ENCODE measurements around the gene CNTNAP5. TPM values are rescaled to one million over a fixed set of nuclear protein-coding genes. Genes with fewer than 3 reads are reported as not detected.

The CNTNAP5 gene
- total and polyA plus RNA-seq, 2 of the 13 experiments (the other 11 are each of a cell fraction or from before 2014, with no cell fraction given), result not detected

GRCh38 chr2:124163840-124164239 lies 138.8 kb downstream of the CNTNAP5 start (continued):
- no peak for TF ChIP-seq PREB (CRISPR knock-in tag; IDR thresholded peaks at IDR 0.05)

DNA sequence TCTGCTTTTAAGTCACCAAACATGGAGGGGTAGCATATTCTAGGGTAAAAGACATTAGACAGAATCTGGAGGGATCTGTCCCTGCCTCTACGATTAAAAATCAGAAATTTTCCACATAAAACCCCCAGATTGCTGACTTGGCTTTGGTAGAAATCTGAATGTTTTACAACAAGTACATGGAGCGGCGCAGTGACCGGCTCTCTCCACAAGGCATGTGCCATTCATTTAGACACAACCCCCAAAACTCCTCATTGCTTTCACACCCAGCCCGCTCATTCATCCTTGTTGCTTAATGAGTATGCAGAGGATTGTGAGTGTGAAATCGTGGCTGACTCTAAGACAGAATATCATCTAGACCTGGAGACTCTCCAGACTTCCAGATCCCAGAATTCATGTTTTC lies 140.6 kb downstream of the CNTNAP5 start:
- no TSS peak for BruUV-seq (replicated peaks)
- no peaks in the 10 kb centered on the region for H3K79me2 ChIP-seq (ENCODE audit: insufficient read depth, low read length)
- H3K4me1 ChIP-seq (ENCODE audit: insufficient read depth, low read length), result no peaks in the 10 kb centered on the region
- no peak overlapping the region for H2AFZ ChIP-seq (ENCODE audit: low read length)
- no peaks in the 10 kb centered on the region for H4K20me1 ChIP-seq (ENCODE audit: insufficient read depth, low read length)
- H3K27ac ChIP-seq (ENCODE audit: extremely low read length, insufficient read depth, low read length), result no peak overlapping the region
- no peak overlapping the region for H3K4me2 ChIP-seq (ENCODE audit: low read depth, low read length)
- in situ Hi-C loops (cut with HindIII; ENCODE audit: extremely low pct_ligation_motif_present, low pct_unique_long_range_greater_than_20kb), result no loop called here
- H3K36me3 ChIP-seq (replicated peaks in 1 of 2; ENCODE audit: control insufficient read depth in 1 of 2, insufficient read depth in 2 of 2, low read length in 2 of 2), result no peaks in the 10 kb centered on the region
- intact Hi-C loops (cut with micrococcal nuclease; ENCODE audit: unreplicated experiment), result no loop called here
- no peaks in the 10 kb centered on the region for H3K27me3 ChIP-seq (ENCODE audit: control insufficient read depth in 1 of 2, insufficient read depth in 2 of 2, low read length in 2 of 2)
- WGBS (ENCODE audit: low lambda C conversion rate), result 48% methylated on average over 6 of the region's 6 CpGs
- ATAC-seq (no peak), DNase-seq (ENCODE audit: low spot score) (no peak), FAIRE-seq (no peak)
- CTCF ChIA-PET (ENCODE audit: low intra/inter-chr PET ratio, low total read pairs), result no interaction called here
- POLR2A ChIA-PET, result no interaction called here
- no peak overlapping the region for H3K9ac ChIP-seq (ENCODE audit: insufficient read depth, low read depth, low read length)
- TF ChIP-seq KDM4B (CRISPR knock-in tag; IDR thresholded peaks at IDR 0.05) (no peak), GPN1 (CRISPR knock-in tag; IDR thresholded peaks at IDR 0.05; ENCODE audit: borderline replicate concordance) (no peak), MBNL3 (CRISPR knock-in tag; conservative IDR thresholded peaks at IDR 0.05) (no peak), ZNF761 (CRISPR knock-in tag; conservative IDR thresholded peaks at IDR 0.05) (no peak), KLF12 (CRISPR knock-in tag; IDR thresholded peaks at IDR 0.05; ENCODE audit: borderline replicate concordance) (no peak)
- H3K9me3 ChIP-seq (ENCODE audit: low read length), result no peaks in the 10 kb centered on the region
- no peak overlapping the region for H3K4me3 ChIP-seq (replicated peaks in 1 of 3; ENCODE audit: insufficient read depth in 1 of 3, low read depth in 2 of 3, low read length in 3 of 3)

DNA sequence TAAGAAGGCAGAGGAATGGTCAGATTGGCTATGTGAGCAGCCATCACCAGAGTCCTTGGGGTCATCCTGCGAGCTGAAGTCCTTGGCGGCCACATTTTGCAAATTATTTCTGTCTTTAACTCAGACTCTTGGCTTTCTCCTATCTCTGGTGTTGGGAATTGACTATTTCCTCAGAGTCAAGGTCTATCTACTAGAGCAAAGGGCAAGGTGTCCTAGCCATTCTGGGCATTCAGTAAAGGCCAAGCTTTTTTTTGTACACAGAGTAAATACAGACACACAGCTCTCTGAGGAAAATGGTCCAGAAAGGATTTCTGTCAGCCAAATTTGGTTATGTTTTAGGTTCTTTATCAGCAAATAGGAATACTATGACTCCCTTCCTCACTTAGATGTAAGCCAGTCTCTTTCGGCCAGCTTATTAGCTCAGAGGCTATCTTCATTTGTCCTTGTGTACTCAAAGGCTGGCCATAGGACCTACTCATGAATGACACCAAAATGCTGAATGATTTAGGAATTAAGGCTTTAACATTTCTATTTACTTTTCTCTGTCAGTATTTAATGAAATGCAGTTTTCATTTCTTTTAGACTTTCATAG lies 146.5 kb downstream of the CNTNAP5 start:
- Histone ChIP-seq H2AFZ (ENCODE audit: low read length) (no peak overlapping the region), H3K4me2 (ENCODE audit: low read depth, low read length) (no peak overlapping the region), H3K9me3 (ENCODE audit: low read length) (0 out of 2 replicates have a peak, but pooled peaks cover 6% of the 10 kb centered on the region), H3K4me1 (ENCODE audit: insufficient read depth, low read length) (no peaks in the 10 kb centered on the region), H3K36me3 (replicated peaks in 1 of 2; ENCODE audit: control insufficient read depth in 1 of 2, insufficient read depth in 2 of 2, low read length in 2 of 2) (no peaks in the 10 kb centered on the region), H3K79me2 (ENCODE audit: insufficient read depth, low read length) (no peaks in the 10 kb centered on the region), H3K27ac (ENCODE audit: extremely low read length, insufficient read depth, low read length) (no peak overlapping the region), H4K20me1 (ENCODE audit: insufficient read depth, low read length) (no peaks in the 10 kb centered on the region), H3K4me3 (replicated peaks in 1 of 3; ENCODE audit: insufficient read depth in 1 of 3, low read depth in 2 of 3, low read length in 3 of 3) (no peak overlapping the region), H3K9ac (ENCODE audit: insufficient read depth, low read depth, low read length) (no peak overlapping the region), H3K27me3 (ENCODE audit: control insufficient read depth in 1 of 2, insufficient read depth in 2 of 2, low read length in 2 of 2) (no peaks in the 10 kb centered on the region)
- in situ Hi-C loops (cut with HindIII; ENCODE audit: extremely low pct_ligation_motif_present, low pct_unique_long_range_greater_than_20kb) (no loop called here), intact Hi-C loops (cut with micrococcal nuclease; ENCODE audit: unreplicated experiment) (no loop called here)
- FAIRE-seq, result no peak
- POLR2A ChIA-PET, result no interaction called here
- no TSS peak for BruUV-seq (replicated peaks)
- no peak for ATAC-seq
- DNase-seq (ENCODE audit: low spot score), result no peak
- CTCF ChIA-PET (ENCODE audit: low intra/inter-chr PET ratio, low total read pairs), result no interaction called here
- 6% methylated on average over 3 of the region's 3 CpGs for WGBS (ENCODE audit: low lambda C conversion rate)
- TF ChIP-seq NCOA2 (CRISPR knock-in tag; IDR thresholded peaks at IDR 0.05), result no peak
- no peak for TF ChIP-seq ZNF567 (CRISPR knock-in tag; IDR thresholded peaks at IDR 0.05; ENCODE audit: borderline replicate concordance)
- TF ChIP-seq ZNF18 (CRISPR knock-in tag; IDR thresholded peaks at IDR 0.05; ENCODE audit: insufficient replicate concordance), result no peak
- TF ChIP-seq HNRNPUL1 (IDR thresholded peaks at IDR 0.05; ENCODE audit: low read depth, low read length), result no peak
- no peak for TF ChIP-seq PBX3 (CRISPR knock-in tag; IDR thresholded peaks at IDR 0.05; ENCODE audit: borderline replicate concordance)
- no peak for TF ChIP-seq PHB2 (IDR thresholded peaks at IDR 0.05; ENCODE audit: partially characterized antibody)
